Measurements from ENCODE around the gene PLPP4. TPM values are rescaled to one million over a fixed set of nuclear protein-coding genes. Genes with fewer than 3 reads are reported as not detected.

Gene PLPP4
- polyA plus RNA-seq, 1 of the 3 experiments (the other 2 are of a cell fraction): 27.9 TPM

DNA sequence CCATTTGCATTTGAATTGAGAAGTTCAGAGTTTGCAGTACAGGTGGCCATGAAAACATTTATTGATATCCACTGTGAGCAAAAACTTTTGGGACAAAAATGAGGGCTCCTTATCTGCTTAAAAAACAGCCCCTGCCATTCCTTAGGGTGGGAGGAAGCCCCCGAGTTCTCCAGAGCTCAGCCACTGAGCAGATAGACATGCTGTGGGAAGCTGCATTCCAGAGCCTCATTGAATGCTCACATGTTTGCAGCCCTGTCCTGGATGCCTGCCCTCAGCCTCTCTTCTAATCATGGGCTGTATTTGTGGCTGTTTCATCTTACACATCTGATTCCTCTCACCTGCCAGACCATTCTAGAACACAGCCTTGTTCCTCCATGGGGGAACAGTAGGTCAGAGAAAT, 33.3 kb downstream of the PLPP4 start (continued):
- TF ChIP-seq NRF1 (IDR thresholded peaks at IDR 0.05; ENCODE audit: low read depth, low read length): no peak

DNA sequence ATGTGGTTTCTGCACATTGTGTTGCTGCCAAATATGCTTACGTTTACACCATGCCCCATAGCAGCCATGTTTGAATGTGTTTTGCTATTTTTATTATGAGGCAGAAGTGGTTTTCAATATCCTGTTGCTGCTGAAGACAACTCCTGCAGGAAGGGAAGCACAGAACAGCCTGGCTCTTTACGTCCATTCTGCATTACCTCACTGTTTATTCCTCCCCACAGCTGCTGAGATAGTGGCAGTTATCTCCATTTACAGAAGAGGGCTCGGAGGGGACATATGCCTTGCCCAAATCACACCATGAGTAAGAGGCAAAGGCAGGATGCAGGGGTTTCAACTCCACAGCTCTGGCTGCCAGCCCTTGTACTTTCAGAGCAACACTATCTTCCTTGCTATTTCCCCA, 35.3 kb downstream of the PLPP4 start:
- H3K27ac ChIP-seq (ENCODE audit: low read depth in 2 of 2, low read length in 1 of 2): no peak overlapping the region
- peaks cover 74% of the 10 kb centered on the region; the same call in 1 of the 2 replicates for H4K20me1 ChIP-seq (ENCODE audit: insufficient read depth)
- H3K79me2 ChIP-seq (ENCODE audit: insufficient read depth): peaks cover 100% of the 10 kb centered on the region
- no peak for TF ChIP-seq RFX5 (IDR thresholded peaks at IDR 0.05; ENCODE audit: low read length)
- TF ChIP-seq SMC3 (IDR thresholded peaks at IDR 0.05; ENCODE audit: low read depth, low read length): no peak
- no peak for TF ChIP-seq SIN3A (IDR thresholded peaks at IDR 0.05; ENCODE audit: borderline replicate concordance, low read depth, low read length)
- no peak for TF ChIP-seq MEF2A (IDR thresholded peaks at IDR 0.05; ENCODE audit: borderline replicate concordance, low read depth)
- TF ChIP-seq, protein P1, sequence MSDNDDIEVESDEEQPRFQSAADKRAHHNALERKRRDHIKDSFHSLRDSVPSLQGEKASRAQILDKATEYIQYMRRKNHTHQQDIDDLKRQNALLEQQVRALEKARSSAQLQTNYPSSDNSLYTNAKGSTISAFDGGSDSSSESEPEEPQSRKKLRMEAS (IDR thresholded peaks at IDR 0.05; ENCODE audit: low read depth): no peak
- TF ChIP-seq TEAD4 (IDR thresholded peaks at IDR 0.05; ENCODE audit: borderline replicate concordance, insufficient read depth): no peak
- TF ChIP-seq RCOR1 (IDR thresholded peaks at IDR 0.05; ENCODE audit: low read length): no peak
- TF ChIP-seq, protein P2, sequence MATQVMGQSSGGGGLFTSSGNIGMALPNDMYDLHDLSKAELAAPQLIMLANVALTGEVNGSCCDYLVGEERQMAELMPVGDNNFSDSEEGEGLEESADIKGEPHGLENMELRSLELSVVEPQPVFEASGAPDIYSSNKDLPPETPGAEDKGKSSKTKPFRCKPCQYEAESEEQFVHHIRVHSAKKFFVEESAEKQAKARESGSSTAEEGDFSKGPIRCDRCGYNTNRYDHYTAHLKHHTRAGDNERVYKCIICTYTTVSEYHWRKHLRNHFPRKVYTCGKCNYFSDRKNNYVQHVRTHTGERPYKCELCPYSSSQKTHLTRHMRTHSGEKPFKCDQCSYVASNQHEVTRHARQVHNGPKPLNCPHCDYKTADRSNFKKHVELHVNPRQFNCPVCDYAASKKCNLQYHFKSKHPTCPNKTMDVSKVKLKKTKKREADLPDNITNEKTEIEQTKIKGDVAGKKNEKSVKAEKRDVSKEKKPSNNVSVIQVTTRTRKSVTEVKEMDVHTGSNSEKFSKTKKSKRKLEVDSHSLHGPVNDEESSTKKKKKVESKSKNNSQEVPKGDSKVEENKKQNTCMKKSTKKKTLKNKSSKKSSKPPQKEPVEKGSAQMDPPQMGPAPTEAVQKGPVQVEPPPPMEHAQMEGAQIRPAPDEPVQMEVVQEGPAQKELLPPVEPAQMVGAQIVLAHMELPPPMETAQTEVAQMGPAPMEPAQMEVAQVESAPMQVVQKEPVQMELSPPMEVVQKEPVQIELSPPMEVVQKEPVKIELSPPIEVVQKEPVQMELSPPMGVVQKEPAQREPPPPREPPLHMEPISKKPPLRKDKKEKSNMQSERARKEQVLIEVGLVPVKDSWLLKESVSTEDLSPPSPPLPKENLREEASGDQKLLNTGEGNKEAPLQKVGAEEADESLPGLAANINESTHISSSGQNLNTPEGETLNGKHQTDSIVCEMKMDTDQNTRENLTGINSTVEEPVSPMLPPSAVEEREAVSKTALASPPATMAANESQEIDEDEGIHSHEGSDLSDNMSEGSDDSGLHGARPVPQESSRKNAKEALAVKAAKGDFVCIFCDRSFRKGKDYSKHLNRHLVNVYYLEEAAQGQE (IDR thresholded peaks at IDR 0.05; ENCODE audit: low read depth, low read length): no peak
- TF ChIP-seq GABPA (IDR thresholded peaks at IDR 0.05; ENCODE audit: low read depth): no peak
- TF ChIP-seq, protein P3, sequence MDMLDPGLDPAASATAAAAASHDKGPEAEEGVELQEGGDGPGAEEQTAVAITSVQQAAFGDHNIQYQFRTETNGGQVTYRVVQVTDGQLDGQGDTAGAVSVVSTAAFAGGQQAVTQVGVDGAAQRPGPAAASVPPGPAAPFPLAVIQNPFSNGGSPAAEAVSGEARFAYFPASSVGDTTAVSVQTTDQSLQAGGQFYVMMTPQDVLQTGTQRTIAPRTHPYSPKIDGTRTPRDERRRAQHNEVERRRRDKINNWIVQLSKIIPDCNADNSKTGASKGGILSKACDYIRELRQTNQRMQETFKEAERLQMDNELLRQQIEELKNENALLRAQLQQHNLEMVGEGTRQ (IDR thresholded peaks at IDR 0.05; ENCODE audit: borderline replicate concordance, low read depth, low read length): no peak
- TF ChIP-seq EZH2phosphoT487 (IDR thresholded peaks at IDR 0.05; ENCODE audit: borderline replicate concordance, low read depth): no peak
- TF ChIP-seq, protein P4, sequence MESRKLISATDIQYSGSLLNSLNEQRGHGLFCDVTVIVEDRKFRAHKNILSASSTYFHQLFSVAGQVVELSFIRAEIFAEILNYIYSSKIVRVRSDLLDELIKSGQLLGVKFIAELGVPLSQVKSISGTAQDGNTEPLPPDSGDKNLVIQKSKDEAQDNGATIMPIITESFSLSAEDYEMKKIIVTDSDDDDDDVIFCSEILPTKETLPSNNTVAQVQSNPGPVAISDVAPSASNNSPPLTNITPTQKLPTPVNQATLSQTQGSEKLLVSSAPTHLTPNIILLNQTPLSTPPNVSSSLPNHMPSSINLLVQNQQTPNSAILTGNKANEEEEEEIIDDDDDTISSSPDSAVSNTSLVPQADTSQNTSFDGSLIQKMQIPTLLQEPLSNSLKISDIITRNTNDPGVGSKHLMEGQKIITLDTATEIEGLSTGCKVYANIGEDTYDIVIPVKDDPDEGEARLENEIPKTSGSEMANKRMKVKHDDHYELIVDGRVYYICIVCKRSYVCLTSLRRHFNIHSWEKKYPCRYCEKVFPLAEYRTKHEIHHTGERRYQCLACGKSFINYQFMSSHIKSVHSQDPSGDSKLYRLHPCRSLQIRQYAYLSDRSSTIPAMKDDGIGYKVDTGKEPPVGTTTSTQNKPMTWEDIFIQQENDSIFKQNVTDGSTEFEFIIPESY (IDR thresholded peaks at IDR 0.05; ENCODE audit: borderline replicate concordance, low read depth): no peak
- TF ChIP-seq, protein P5, sequence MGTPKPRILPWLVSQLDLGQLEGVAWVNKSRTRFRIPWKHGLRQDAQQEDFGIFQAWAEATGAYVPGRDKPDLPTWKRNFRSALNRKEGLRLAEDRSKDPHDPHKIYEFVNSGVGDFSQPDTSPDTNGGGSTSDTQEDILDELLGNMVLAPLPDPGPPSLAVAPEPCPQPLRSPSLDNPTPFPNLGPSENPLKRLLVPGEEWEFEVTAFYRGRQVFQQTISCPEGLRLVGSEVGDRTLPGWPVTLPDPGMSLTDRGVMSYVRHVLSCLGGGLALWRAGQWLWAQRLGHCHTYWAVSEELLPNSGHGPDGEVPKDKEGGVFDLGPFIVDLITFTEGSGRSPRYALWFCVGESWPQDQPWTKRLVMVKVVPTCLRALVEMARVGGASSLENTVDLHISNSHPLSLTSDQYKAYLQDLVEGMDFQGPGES (IDR thresholded peaks at IDR 0.05; ENCODE audit: low read depth, low read length): no peak
- TF ChIP-seq RXRA (IDR thresholded peaks at IDR 0.05; ENCODE audit: borderline replicate concordance, low read depth): no peak
- no peak for TF ChIP-seq NFIC (IDR thresholded peaks at IDR 0.05; ENCODE audit: borderline replicate concordance)
- no peak for TF ChIP-seq MXI1 (IDR thresholded peaks at IDR 0.05; ENCODE audit: low read depth, low read length)
- H3F3A ChIP-seq (replicated peaks; ENCODE audit: insufficient read depth): no peaks in the 10 kb centered on the region
- no peak overlapping the region for H2AFZ ChIP-seq (ENCODE audit: low read depth)
- H3K4me3 ChIP-seq (ENCODE audit: low read depth in 2 of 2, low read length in 1 of 2): no peak overlapping the region
- ChIA-PET CTCF (interaction anchor here (2.9 kb wide), 1 partner anchor 11 kb away, joined by 10 read pairs; no protein-coding TSS in a partner anchor), POLR2A (no interaction called here)
- no peaks in the 10 kb centered on the region for H3K9me3 ChIP-seq
- no peak overlapping the region for H3K9ac ChIP-seq
- WGBS (ENCODE audit: low lambda C conversion rate): 82% methylated on average over 3 of the region's 3 CpGs
- H3K27me3 ChIP-seq (ENCODE audit: insufficient read depth): no peaks in the 10 kb centered on the region
- H3K4me1 ChIP-seq (ENCODE audit: control insufficient read depth in 1 of 2, insufficient read depth in 2 of 2, low read depth in 1 of 2, low read length in 1 of 2): peaks cover 0 to 9% of the 10 kb centered on the region in 2 experiments; a peak in 1 of 4 replicates
- no peak overlapping the region for H3K4me2 ChIP-seq
- peaks cover 0 to 12% of the 10 kb centered on the region in 2 experiments for H3K36me3 ChIP-seq (replicated peaks in 1 of 2; ENCODE audit: control insufficient read depth in 1 of 2, insufficient read depth in 2 of 2, low read length in 1 of 2)
- DNase-seq: no peak
- H3K9me2 ChIP-seq: no peaks in the 10 kb centered on the region

Measured in SK-N-SH (cell line).